ENCODE measurements around the gene ITGA2.
A peak's percentile ranks its signal among the peaks of the same experiment; 100 is the strongest.
"Not testable (repeated sequence)": the region's sequence is repeated elsewhere in the genome, so short reads cannot be mapped to it uniquely, and the experiment has no call there.

Gene ITGA2

DNA sequence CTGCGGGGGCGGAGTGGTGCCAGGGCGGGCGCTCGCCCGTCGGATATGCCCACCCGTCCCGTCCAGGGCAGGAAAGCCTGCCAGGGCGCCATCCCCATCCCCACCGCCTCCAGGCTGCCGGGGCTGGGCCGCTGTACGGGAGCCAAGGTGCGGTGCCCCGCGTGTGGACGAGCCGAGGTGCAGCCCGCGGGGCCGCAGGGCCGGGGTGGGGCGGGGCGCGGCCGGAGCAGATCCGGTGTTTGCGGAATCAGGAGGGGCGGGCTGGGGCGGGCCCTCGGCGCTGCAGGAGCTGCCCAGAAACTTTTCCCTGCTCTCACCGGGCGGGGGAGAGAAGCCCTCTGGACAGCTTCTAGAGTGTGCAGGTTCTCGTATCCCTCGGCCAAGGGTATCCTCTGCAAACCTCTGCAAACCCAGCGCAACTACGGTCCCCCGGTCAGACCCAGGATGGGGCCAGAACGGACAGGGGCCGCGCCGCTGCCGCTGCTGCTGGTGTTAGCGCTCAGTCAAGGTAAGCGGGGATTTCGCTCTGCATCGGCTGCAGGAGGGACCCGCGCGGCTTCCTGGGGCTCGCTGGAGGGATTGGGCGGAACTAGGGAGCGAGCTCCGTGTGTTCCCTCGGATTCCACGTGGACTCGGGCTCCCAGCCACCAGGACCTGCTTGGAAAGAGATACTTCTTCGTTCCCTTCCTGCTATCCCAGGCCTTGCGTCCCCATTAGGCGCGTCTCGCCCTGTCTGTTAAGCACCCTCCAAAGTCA, at the start of gene ITGA2:
Gene ITGA2 (plus strand): TSS at position 328 of the 756 bp plus-strand sequence. CDS start 117 bp downstream, at position 445.
- no peak for DNase-seq (ENCODE audit: low read depth)

DNA sequence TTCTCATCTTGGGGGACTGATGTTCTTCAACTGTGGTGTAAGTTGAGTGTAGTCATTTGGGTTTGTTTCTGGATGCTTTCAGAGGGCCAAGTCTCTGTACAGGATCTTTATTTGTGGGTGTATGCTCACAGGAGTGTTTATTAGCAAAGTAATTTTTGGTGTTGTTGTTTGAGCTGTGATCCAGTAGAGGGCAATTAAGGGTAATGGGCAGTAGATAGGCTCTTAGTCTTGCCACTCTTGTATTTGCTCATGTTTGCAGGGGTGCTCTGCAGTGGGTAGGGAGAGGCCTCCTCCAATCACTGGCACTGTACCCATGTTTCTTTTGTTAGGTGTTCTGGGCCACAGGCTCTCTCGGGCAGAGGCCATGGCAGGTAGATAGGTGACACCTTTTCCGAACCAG, 45.9 kb upstream of the ITGA2 start:
- DNase-seq (ENCODE audit: low read depth), result no peak

DNA sequence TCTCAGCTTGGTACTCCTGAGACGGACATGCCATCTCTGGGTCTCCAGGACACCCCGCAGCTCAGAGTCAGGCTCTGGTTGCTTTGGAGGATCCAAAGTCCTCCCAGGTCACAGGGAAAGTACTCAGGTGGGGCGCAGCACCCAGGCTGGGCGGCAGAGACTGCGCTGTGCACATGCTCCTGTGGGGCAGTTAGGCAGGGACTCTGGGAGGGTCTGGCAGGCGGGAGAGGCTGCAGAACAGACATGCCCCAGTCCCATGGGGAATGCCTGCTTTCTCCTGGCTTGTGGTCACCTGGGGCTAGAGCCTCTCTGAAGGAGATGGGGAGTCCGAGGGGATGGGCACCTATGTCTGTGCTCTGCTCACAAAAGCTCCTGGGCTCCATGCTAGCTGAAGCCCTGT, 45.3 kb upstream of the ITGA2 start:
- no peak for DNase-seq (ENCODE audit: low read depth)

DNA sequence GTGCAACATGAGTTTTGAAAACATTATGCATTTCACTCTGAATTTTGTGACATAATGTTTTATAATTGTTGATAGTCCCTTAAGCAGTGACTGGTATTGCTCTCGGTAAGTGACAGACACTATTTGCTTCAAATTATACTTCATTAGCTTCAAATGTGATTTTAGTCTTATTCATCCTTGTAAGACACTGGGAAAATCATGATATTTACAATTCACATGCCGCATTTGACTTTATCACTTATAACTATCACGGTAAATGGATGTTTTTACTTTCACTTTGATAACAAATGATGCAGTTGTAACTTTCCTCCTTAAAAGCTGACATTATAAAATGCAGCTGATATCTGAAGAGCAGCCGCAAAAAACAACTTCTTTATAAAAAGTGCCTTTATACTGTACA, 44.1 kb upstream of the ITGA2 start:
- no peak for DNase-seq (ENCODE audit: low read depth)

DNA sequence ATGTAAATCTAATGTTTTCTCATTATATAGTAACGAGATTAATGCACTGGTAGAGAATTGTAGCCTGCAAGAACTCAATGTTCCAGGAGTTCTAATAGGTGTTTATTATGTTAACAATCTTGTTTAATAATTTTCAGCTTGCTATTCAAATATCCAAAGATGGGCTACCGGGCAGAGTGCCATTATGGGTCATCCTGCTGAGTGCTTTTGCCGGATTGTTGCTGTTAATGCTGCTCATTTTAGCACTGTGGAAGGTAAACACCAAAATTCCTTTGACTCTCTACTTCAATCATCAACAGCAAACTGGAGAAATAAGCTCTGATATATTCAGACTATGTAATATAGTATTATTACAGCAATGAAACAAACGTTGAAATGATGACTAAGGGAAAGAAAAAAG, 41.9 kb upstream of the ITGA2 start:
- DNase-seq (ENCODE audit: low read depth), result no peak

DNA sequence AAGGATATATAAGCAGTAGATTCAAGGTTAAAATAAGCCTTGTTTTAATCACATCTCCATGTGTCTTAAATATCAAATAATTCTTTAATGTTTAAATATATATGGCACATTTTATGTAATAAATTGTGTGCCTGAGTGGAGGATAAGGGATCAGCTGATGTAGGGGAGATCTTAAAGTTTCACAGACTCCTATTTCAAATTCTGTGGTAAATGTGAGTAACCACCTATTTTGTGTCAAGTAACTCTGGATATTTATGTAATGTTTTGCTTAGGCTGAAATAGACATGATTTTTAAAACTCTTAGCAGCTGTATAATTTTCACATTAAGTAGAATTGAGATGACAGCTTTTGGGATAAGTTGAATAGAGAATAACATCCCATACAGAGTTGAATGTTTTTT, 41.3 kb upstream of the ITGA2 start:
- no peak for DNase-seq (ENCODE audit: low read depth)

DNA sequence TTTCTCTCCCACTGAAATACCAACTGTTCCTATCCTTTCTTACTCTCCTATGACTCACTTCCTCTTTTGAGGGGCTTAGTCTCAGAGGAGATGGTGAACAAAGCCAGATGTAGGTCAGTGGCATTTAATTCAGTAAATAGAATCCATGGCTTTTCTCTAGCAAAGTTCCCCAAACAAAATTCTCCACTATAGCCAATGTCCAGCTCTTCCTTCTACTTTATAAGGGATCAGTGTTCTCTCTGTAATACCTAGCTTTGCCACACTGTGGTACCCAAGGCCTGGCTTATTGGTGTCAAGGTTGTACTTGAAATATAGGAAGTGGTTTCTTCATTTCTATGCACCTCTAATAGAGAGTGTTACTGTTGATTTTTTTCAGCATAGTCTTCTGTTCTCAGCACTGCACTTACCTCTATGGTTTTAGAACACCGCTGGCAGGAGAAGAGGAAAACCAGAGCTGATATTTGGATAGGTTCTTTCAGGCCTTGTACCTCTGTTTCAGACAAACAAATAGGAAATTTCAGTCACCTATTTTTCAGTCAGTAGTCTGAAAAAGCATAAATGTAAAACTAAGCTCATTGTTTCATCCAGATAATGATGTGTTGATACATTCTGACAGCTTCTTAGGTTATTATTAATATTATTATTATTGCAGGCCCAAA, 40.6 kb upstream of the ITGA2 start:
- peak; percentile 63 for DNase-seq (ENCODE audit: low read depth)

DNA sequence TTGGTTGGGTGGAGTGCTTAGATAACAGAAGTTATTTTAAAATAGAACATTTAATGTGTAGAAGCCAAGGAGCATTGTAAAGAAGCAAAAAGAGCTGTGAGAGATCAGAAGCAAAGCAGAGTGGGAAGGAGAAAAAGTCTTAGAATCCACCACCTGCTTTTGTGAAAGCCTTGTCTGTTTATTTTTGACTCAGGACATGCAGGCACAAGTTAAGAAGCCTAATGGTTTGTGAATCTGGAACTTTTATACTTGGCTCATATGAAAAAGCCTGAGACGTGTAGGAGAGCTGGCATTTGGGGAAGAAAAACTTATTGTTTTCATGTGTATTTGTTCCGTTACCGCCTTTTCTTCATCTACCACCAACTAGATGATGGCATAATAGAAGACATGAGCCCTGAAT, 38.5 kb upstream of the ITGA2 start:
- DNase-seq (ENCODE audit: low read depth), result no peak

DNA sequence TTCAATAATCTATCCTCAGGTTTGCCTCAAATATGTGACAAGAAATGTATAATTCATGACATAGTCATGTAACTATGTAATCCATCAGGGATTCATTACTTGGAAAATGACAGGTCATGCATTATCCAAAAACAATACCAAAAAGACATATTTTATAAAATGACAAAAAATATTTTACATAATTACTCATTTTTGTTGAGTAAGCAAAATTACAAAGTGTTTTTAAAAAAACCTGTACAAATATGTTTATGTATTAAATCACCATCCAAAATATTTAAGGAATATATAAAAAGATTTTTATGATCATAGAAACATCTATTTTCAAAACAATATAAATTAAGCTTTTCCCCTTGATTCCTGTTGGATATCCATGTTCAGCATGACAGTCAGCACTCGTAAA, 36.7 kb upstream of the ITGA2 start:
- DNase-seq (ENCODE audit: low read depth), result no peak

DNA sequence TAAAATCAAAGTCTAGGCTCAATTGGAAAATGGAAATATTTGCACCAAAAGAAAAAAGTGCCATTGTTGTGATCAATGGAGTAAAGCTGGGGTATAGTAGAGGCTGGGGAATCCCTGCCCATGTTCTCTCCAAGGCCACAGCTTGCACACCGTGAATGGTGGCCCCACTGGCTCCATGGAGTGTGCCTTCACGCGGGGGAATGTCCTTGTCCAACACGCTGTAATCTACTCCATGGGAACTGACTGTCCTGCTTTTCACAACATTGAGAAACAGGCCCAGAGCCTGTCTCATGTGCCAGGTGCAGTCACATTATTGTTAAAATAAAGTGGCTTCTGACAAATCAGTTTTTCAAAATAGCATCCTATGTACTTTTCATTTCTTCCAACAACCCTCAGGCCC, 33.1 kb upstream of the ITGA2 start:
- DNase-seq (ENCODE audit: low read depth), result no peak

DNA sequence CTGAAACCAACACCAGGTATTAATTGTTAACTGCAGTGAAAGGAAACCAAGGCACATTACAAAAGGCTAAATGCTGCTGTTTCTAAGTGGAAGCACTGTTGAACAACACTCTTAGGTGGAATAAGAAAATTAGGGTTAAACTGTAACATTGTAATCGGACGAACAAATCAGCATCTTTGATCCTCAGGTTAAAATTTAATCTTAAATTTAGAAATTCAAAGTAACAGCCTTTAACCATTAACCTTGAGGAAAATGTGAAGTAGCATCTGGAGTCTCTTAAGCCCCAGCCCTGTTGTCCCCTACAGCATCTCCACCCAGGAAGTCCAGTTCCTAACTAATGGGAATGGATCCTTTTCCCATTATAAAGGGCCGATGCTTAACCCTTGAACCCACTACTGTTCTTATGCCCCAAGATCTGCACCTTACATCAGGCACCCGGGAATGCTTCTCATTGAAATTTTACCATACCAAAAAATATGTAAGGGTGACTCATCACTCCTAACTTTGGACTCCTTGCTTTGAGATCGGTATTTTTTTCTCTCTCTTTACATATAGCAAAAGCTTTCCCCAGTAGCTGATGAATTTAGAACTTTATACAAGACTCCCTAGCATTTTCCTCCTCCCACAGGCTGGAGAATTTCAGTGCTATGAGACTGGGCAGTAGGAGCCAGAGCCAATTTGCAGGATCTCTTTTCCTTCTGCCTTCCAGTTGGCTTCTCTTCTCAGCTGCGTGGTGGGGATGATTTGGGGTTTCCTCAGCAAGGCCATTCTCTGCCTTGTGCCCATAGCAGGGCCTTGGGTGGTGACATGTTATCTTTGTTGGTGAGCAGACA, 32.0 kb upstream of the ITGA2 start:
- no peak for DNase-seq (ENCODE audit: low read depth)

DNA sequence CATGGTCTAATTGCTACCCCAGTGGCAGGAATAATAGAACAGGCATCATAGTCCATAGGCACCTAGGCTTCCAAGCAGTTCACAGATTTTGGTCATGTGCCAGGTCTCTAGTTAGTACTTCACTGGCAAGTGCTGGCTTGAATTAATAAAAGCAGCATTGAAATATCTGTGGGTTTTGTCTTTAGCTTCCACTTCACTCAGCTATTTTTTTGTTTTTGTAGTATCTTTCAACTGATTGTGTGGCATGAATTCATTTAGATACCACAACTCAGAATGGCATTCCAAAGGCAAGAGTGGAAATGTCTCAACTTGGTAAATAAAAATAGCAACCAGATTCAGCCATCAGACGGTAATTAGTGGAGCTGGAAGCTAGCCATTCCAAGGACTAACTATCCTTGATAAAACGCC, 27.9 kb upstream of the ITGA2 start:
- no peak for DNase-seq (ENCODE audit: low read depth)

DNA sequence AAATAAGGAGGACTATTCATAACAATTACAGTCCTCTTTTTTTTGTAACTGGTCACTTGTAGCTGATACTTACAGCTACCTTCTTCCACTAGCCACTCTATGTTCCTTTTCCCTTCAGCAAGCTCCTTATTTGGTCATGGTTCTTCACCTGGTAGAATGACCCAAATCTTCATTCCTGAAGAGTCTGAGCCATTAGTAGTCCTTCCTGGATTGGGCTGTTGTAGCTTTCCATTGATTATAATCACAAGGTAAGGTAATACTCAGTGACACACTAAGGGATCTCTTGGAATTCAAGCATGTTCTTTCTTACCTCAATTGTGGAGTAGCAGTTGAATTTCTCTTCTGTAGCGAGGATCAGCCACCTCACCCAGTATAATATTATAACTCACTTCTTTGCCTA, 25.5 kb upstream of the ITGA2 start:
- no peak for DNase-seq (ENCODE audit: low read depth)

DNA sequence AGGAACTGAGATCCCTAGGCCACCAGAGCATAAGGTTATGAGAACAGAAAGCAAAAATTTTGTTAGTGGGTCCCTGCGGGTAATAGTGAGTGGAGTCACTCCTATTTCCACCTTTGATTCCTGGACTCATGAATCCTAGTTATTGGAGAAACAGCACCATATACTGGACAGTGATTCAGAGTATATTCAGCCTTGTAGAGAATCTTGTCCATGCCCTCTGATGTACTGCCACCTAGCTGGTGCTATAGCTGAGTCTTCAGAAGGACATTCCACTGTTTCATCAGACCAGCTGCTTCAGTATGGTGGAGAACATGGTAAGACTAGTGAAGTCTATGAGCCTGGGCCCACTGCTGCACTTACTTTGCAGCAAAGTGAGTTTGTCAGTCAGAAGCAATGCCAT, 25.0 kb upstream of the ITGA2 start:
- no peak for DNase-seq (ENCODE audit: low read depth)

DNA sequence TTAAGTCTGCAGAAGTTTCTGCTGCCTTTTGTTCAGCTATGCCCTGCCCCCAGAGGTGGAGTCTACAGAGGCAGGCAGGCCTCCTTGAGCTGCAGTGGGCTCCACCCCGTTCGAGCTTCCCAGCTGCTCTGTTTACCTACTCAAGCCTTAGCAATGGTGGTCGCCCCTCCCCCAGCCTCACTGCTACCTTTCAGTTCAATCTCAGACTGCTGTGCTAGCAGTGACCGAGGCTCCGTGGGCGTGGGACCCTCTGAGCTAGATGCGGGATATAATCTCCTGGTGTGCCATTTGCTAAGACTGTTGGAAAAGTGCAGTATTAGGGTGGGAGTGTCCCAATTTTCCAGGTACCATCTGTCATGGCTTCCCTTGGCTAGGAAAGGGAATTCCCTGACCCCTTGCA, 13.0 kb upstream of the ITGA2 start:
- not testable (repeated sequence) for DNase-seq (ENCODE audit: low read depth)

DNA sequence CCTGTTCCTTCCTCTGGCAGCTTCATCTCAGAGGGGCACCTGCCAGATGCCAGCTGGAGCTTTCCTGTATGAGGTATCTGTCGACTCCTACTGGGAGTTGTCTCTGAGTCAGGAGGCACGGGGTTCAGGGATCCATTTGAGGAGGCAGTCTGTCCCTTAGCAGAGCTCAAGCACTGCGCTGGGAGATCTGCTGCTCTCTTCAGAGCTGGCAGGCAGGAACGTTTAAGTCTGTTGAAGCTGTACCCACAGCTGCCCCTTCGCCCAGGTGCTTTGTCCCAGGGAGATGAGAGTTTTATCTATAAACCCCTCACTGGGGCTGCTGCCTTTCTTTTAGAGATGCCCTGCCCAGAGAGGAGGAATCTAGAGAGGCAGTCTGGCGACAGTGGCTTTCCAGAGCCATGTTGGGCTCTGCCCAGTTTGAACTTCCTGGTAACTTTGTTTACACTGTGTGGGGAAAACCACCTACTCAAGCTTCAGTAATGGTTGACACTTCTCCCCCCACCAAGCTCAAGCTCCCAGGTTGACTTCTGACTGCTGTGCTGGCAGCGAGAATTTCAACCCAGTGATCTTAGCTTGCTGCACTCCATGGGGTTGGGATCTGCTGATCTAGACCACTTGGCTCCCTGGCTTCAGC, 11.8 kb upstream of the ITGA2 start:
- no peak for DNase-seq (ENCODE audit: low read depth)

DNA sequence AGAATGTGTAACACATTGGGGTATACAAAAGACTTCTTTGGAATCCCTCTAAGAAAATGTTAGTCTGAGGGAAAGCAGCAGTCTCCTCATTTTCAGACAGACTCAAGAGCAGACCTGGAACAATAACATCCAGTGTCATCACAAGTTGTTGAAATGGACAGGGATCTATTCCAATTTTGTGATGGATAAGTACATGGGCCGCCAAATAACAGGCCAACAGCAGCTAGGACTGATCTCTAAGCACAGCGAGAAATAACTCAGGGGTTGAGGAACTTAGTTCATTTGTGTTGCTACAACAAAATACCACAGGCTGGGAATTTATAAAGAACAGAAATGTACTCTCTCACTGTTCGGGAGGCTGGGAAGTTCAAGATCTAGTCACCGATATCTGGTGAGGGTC, 7.6 kb upstream of the ITGA2 start:
- no peak for DNase-seq (ENCODE audit: low read depth)

DNA sequence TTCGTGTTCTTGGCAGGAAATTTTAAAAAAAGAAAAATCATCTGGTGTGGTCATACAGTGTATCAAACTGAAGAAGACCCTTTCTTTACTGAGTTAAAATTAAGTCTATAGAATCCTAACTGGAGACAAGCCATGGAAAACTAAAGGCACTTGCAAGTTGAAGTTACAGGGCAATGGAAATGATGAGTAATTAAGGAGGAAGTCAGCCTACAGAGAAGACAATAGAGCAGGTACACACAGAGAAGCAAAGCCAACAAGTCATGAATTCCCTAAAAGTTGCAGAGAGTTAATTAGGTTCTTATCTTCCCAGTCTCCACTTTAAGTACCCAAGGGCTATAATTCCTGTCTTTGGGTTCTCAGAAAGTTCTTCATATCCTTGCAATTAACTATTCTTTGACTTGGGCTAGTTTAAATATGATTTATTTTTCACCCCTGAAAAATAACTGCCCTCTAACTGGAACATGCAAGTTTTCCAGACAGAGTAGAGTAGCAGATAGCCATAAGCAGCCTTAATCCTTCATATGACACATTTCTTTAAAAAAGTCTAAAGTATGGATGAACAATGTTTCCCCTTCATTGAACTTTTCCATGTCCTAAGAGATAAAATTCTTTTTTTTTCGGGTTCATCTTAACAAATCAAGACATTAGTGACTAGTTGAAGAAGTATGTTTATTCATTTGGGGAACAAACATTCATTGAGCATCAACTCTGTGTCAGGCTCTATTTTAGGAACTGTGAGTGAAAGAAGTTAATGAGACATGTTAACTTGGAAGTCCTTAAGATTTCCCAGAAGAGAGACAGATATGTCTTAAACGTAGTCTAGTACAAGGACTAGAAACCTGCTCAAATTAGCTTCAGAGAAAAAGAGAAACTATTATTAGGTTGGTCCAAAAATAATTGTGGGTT, 5.2 kb upstream of the ITGA2 start:
- no peak for DNase-seq (ENCODE audit: low read depth)

DNA sequence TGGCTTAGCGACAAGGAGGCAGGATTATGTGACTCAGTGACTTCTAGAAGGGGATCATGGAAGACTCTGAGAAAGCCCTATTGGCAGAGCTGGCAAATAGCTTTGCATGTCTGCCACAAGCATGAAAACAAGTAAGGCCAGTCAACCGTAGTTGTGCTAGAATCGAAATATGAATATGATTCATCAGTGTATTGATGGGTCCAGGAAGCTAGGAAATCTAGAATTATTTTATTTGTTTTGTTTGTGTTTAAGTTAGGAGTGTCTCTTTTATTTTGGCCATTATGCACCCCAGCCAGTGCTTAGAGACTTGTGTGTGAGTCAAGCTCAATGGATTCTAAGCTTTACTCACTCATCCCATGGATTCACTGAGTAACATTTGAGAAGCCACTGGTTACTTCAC, 3.8 kb upstream of the ITGA2 start:
- DNase-seq (ENCODE audit: low read depth), result no peak

DNA sequence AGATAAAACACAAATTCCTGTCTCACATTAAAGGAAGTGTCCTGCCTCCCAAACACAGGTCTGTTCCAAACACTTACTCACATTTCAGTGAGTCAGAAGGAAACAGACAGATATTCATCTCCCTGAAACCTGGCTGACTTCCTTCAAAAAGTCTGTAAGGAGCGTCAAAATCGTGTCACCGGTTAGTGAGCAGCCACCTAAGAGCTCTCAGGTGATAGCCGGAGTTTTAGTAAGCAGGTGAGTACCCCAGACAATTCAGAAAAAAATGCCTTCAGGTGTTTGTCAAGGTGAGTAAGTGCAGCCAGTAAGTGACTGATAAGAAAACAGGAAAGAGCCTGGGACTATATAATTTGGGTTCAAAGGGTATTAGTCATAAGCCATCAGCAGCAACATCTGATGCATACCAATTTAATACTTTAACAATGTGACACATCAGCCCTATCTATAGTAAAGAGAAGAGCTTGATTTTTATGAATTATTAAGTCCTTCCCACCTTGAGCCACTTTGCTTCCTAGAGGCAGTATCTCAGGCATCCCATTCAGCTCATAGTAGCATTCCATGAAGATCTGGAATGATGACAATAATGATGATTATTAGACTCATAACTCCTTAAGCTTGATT, 1.3 kb upstream of the ITGA2 start:
- DNase-seq (ENCODE audit: low read depth), result no peak
